Measurements from ENCODE around the gene KCNE4.
A peak's percentile ranks its signal among the peaks of the same experiment; 100 is the strongest.

The KCNE4 gene

GRCh38 chr2:223040527-223040926 is 11.5 kb upstream of the KCNE4 start:
- Histone ChIP-seq H3K36me3 (ENCODE audit: control insufficient read depth in 4 of 4, insufficient read depth in 4 of 4, low read length in 3 of 4) (no peaks in the 10 kb centered on the region), H3K9me3 (ENCODE audit: control extremely low read depth in 1 of 5, control insufficient read depth in 4 of 5, insufficient read depth in 2 of 5, low read depth in 1 of 5, low read length in 4 of 5) (no peaks in the 10 kb centered on the region), H3K27ac (ENCODE audit: insufficient read depth in 1 of 2, low read depth in 1 of 2, low read length in 2 of 2, poor library complexity in 1 of 2, severe bottlenecking in 2 of 2) (no peak overlapping the region), H3K27me3 (replicated peaks in 2 of 5; ENCODE audit: control insufficient read depth in 4 of 5, insufficient read depth in 5 of 5, low read length in 4 of 5) (no peaks in the 10 kb centered on the region), H3K4me1 (ENCODE audit: control extremely low read depth in 1 of 4, control insufficient read depth in 4 of 4, insufficient read depth in 4 of 4, low read length in 3 of 4) (peaks cover 5 to 26% (median 13%) of the 10 kb centered on the region in 4 experiments), H3K4me3 (ENCODE audit: control insufficient read depth in 1 of 7, extremely low read depth in 1 of 7, insufficient read depth in 4 of 7, low read depth in 2 of 7, low read length in 6 of 7) (no peak overlapping the region)
- WGBS (ENCODE audit: insufficient coverage): 100% methylated on average over 1 of the region's 3 CpGs
- no peak for DNase-seq
- ChIA-PET CTCF (no interaction called here), POLR2A (no interaction called here)

- Histone ChIP-seq H3K27ac (ENCODE audit: insufficient read depth in 1 of 2, low read depth in 1 of 2, low read length in 2 of 2, poor library complexity in 1 of 2, severe bottlenecking in 2 of 2) (no peak overlapping the region), H3K36me3 (ENCODE audit: control insufficient read depth in 4 of 4, insufficient read depth in 4 of 4, low read length in 3 of 4) (no peaks in the 10 kb centered on the region), H3K4me3 (ENCODE audit: control insufficient read depth in 1 of 7, extremely low read depth in 1 of 7, insufficient read depth in 4 of 7, low read depth in 2 of 7, low read length in 6 of 7) (no peak overlapping the region), H3K9me3 (ENCODE audit: control extremely low read depth in 1 of 5, control insufficient read depth in 4 of 5, insufficient read depth in 2 of 5, low read depth in 1 of 5, low read length in 4 of 5) (no peaks in the 10 kb centered on the region), H3K4me1 (ENCODE audit: control extremely low read depth in 1 of 4, control insufficient read depth in 4 of 4, insufficient read depth in 4 of 4, low read length in 3 of 4) (peaks cover 5 to 26% (median 13%) of the 10 kb centered on the region in 4 experiments), H3K27me3 (replicated peaks in 2 of 5; ENCODE audit: control insufficient read depth in 4 of 5, insufficient read depth in 5 of 5, low read length in 4 of 5) (no peaks in the 10 kb centered on the region)
- ChIA-PET POLR2A (no interaction called here), CTCF (interaction anchor here (1.5 kb wide), 1 partner anchor 42 kb away, joined by 3 read pairs; no protein-coding TSS in a partner anchor)
- DNase-seq: peak in 1 of 3 donors; percentile 19
- 95% methylated on average over 3 of the region's 4 CpGs for WGBS (ENCODE audit: insufficient coverage)
These were observed 10.4 kb upstream of the KCNE4 start for GRCh38 chr2:223041527-223042109.

- no peak for DNase-seq
- 100% methylated on average over 1 of the region's 2 CpGs for WGBS (ENCODE audit: insufficient coverage)
- H3K27ac ChIP-seq (ENCODE audit: insufficient read depth in 1 of 2, low read depth in 1 of 2, low read length in 2 of 2, poor library complexity in 1 of 2, severe bottlenecking in 2 of 2): peak overlapping the region in 1 of 2 experiments; percentile 30
- ChIA-PET POLR2A (no interaction called here), CTCF (interaction anchor here (1.3 to 1.5 kb wide), 2 partner anchors 42 to 70 kb away, joined by 3 to 7 read pairs; no protein-coding TSS in a partner anchor)
- peaks cover 5 to 26% (median 13%) of the 10 kb centered on the region in 4 experiments for H3K4me1 ChIP-seq (ENCODE audit: control extremely low read depth in 1 of 4, control insufficient read depth in 4 of 4, insufficient read depth in 4 of 4, low read length in 3 of 4)
- no peaks in the 10 kb centered on the region for H3K36me3 ChIP-seq (ENCODE audit: control insufficient read depth in 4 of 4, insufficient read depth in 4 of 4, low read length in 3 of 4)
- H3K9me3 ChIP-seq (ENCODE audit: control extremely low read depth in 1 of 5, control insufficient read depth in 4 of 5, insufficient read depth in 2 of 5, low read depth in 1 of 5, low read length in 4 of 5): no peaks in the 10 kb centered on the region
- no peak overlapping the region for H3K4me3 ChIP-seq (ENCODE audit: control insufficient read depth in 1 of 7, extremely low read depth in 1 of 7, insufficient read depth in 4 of 7, low read depth in 2 of 7, low read length in 6 of 7)
- no peaks in the 10 kb centered on the region for H3K27me3 ChIP-seq (replicated peaks in 2 of 5; ENCODE audit: control insufficient read depth in 4 of 5, insufficient read depth in 5 of 5, low read length in 4 of 5)
These were observed 9.7 kb upstream of the KCNE4 start for GRCh38 chr2:223042284-223042683.

GRCh38 chr2:223042704-223043118 is 9.3 kb upstream of the KCNE4 start:
- CTCF ChIA-PET: interaction anchor here (0.9 to 1.5 kb wide), 3 partner anchors 12 to 71 kb away, joined by 3 to 7 read pairs (median 3); no protein-coding TSS in a partner anchor
- 20% methylated on average over 1 of the region's 1 CpG for WGBS (ENCODE audit: insufficient coverage)
- POLR2A ChIA-PET: no interaction called here
- Histone ChIP-seq H3K4me3 (ENCODE audit: control insufficient read depth in 1 of 7, extremely low read depth in 1 of 7, insufficient read depth in 4 of 7, low read depth in 2 of 7, low read length in 6 of 7) (peak overlapping the region in 3 of 7 experiments; percentile 19 to 48 (median 40)), H3K27ac (ENCODE audit: insufficient read depth in 1 of 2, low read depth in 1 of 2, low read length in 2 of 2, poor library complexity in 1 of 2, severe bottlenecking in 2 of 2) (peak overlapping the region in 1 of 2 experiments; percentile 30), H3K27me3 (replicated peaks in 2 of 5; ENCODE audit: control insufficient read depth in 4 of 5, insufficient read depth in 5 of 5, low read length in 4 of 5) (no peaks in the 10 kb centered on the region), H3K36me3 (ENCODE audit: control insufficient read depth in 4 of 4, insufficient read depth in 4 of 4, low read length in 3 of 4) (no peaks in the 10 kb centered on the region), H3K9me3 (ENCODE audit: control extremely low read depth in 1 of 5, control insufficient read depth in 4 of 5, insufficient read depth in 2 of 5, low read depth in 1 of 5, low read length in 4 of 5) (no peaks in the 10 kb centered on the region), H3K4me1 (ENCODE audit: control extremely low read depth in 1 of 4, control insufficient read depth in 4 of 4, insufficient read depth in 4 of 4, low read length in 3 of 4) (peaks cover 5 to 26% (median 13%) of the 10 kb centered on the region in 4 experiments)
- DNase-seq: peak; percentile 22 to 67 (median 44)

GRCh38 chr2:223043164-223043941 is 8.6 kb upstream of the KCNE4 start:
- Histone ChIP-seq H3K4me1 (ENCODE audit: control extremely low read depth in 1 of 4, control insufficient read depth in 4 of 4, insufficient read depth in 4 of 4, low read length in 3 of 4) (peaks cover 5 to 26% (median 13%) of the 10 kb centered on the region in 4 experiments), H3K4me3 (ENCODE audit: control insufficient read depth in 1 of 7, extremely low read depth in 1 of 7, insufficient read depth in 4 of 7, low read depth in 2 of 7, low read length in 6 of 7) (peak overlapping the region in 3 of 7 experiments; percentile 19 to 48 (median 40)), H3K27ac (ENCODE audit: insufficient read depth in 1 of 2, low read depth in 1 of 2, low read length in 2 of 2, poor library complexity in 1 of 2, severe bottlenecking in 2 of 2) (peak overlapping the region in 1 of 2 experiments; percentile 36), H3K9me3 (ENCODE audit: control extremely low read depth in 1 of 5, control insufficient read depth in 4 of 5, insufficient read depth in 2 of 5, low read depth in 1 of 5, low read length in 4 of 5) (no peaks in the 10 kb centered on the region), H3K36me3 (ENCODE audit: control insufficient read depth in 4 of 4, insufficient read depth in 4 of 4, low read length in 3 of 4) (no peaks in the 10 kb centered on the region), H3K27me3 (replicated peaks in 2 of 5; ENCODE audit: control insufficient read depth in 4 of 5, insufficient read depth in 5 of 5, low read length in 4 of 5) (no peaks in the 10 kb centered on the region)
- CTCF ChIA-PET: interaction anchor here (0.9 to 1.5 kb wide), 3 partner anchors 11 to 71 kb away, joined by 3 to 7 read pairs (median 3); no protein-coding TSS in a partner anchor
- DNase-seq: peak in 1 of 3 donors; percentile 24
- 0% methylated on average over 1 of the region's 7 CpGs for WGBS (ENCODE audit: insufficient coverage)
- POLR2A ChIA-PET: interaction anchor here (0.6 kb wide), 1 partner anchor 59 kb away, joined by 4 read pairs; no protein-coding TSS in a partner anchor

GRCh38 chr2:223044092-223044836 is 7.7 kb upstream of the KCNE4 start:
- Histone ChIP-seq H3K27ac (ENCODE audit: insufficient read depth in 1 of 2, low read depth in 1 of 2, low read length in 2 of 2, poor library complexity in 1 of 2, severe bottlenecking in 2 of 2) (peak overlapping the region in 1 of 2 experiments; percentile 36), H3K4me1 (ENCODE audit: control extremely low read depth in 1 of 4, control insufficient read depth in 4 of 4, insufficient read depth in 4 of 4, low read length in 3 of 4) (peaks cover 5 to 26% (median 13%) of the 10 kb centered on the region in 4 experiments), H3K9me3 (ENCODE audit: control extremely low read depth in 1 of 5, control insufficient read depth in 4 of 5, insufficient read depth in 2 of 5, low read depth in 1 of 5, low read length in 4 of 5) (no peaks in the 10 kb centered on the region), H3K36me3 (ENCODE audit: control insufficient read depth in 4 of 4, insufficient read depth in 4 of 4, low read length in 3 of 4) (no peaks in the 10 kb centered on the region), H3K4me3 (ENCODE audit: control insufficient read depth in 1 of 7, extremely low read depth in 1 of 7, insufficient read depth in 4 of 7, low read depth in 2 of 7, low read length in 6 of 7) (no peak overlapping the region), H3K27me3 (replicated peaks in 2 of 5; ENCODE audit: control insufficient read depth in 4 of 5, insufficient read depth in 5 of 5, low read length in 4 of 5) (no peaks in the 10 kb centered on the region)
- peak; percentile 54 to 87 (median 62) for DNase-seq
- WGBS (ENCODE audit: insufficient coverage): 91% methylated on average over 10 of the region's 12 CpGs
- ChIA-PET CTCF (no interaction called here), POLR2A (no interaction called here)

All from common myeloid progenitor, CD34-positive (primary cell).